ENCODE measurements around the gene RGS19.

GRCh38 chr20:64027981-64028685 lies 51.2 kb downstream of the RGS19 start:
- TF ChIP-seq CTCF (IDR thresholded peaks at IDR 0.05) (no peak), POLR2A (IDR thresholded peaks at IDR 0.05) (no peak)

All from heart left ventricle (tissue), 13 donors.